Activated CD4-positive, alpha-beta T cell treated with anti-CD3 and anti-CD28 coated beads, Interleukin-2, amount 50 U/mL, for 48 hours (primary cell): ENCODE data around the gene TPRN.
A peak's percentile ranks its signal among the peaks of the same experiment; 100 is the strongest.
"Not testable (repeated sequence)": the region's sequence is repeated elsewhere in the genome, so short reads cannot be mapped to it uniquely, and the experiment has no call there.

ENCODE experiments used
- DNase-seq, 2 experiments: peaks; one replicate each; pipeline ENCODE4 v3.0.0-alpha.2; 2020

The TPRN gene, protein sequence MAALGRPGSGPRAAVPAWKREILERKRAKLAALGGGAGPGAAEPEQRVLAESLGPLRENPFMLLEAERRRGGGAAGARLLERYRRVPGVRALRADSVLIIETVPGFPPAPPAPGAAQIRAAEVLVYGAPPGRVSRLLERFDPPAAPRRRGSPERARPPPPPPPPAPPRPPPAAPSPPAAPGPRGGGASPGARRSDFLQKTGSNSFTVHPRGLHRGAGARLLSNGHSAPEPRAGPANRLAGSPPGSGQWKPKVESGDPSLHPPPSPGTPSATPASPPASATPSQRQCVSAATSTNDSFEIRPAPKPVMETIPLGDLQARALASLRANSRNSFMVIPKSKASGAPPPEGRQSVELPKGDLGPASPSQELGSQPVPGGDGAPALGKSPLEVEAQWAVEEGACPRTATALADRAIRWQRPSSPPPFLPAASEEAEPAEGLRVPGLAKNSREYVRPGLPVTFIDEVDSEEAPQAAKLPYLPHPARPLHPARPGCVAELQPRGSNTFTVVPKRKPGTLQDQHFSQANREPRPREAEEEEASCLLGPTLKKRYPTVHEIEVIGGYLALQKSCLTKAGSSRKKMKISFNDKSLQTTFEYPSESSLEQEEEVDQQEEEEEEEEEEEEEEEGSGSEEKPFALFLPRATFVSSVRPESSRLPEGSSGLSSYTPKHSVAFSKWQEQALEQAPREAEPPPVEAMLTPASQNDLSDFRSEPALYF

GRCh38 chr9:137200311-137201204, at the start of gene TPRN:
Gene TPRN (minus strand): TSS chr9:137200741. CDS start chr9:137200711, 30 bp downstream.
- peak; percentile 99 for DNase-seq

DNA sequence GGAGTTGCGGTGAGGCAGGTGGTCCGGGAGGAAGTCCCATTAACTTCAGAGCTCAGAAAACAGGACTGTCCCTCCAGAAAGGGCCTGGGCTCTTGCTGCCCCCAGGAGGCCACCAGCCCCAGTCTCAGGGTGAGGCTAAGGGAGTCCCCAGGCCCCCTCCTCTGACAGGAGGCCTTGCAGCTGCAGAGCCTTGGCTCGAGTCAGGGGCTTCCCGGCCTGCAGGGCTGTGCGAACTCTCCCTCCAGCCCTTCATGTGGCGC, 47.3 kb upstream of the TPRN start:
- no peak for DNase-seq

- no peak for DNase-seq
Observed at GRCh38 chr9:137247135-137247915, 46.8 kb upstream of the TPRN start.

DNA sequence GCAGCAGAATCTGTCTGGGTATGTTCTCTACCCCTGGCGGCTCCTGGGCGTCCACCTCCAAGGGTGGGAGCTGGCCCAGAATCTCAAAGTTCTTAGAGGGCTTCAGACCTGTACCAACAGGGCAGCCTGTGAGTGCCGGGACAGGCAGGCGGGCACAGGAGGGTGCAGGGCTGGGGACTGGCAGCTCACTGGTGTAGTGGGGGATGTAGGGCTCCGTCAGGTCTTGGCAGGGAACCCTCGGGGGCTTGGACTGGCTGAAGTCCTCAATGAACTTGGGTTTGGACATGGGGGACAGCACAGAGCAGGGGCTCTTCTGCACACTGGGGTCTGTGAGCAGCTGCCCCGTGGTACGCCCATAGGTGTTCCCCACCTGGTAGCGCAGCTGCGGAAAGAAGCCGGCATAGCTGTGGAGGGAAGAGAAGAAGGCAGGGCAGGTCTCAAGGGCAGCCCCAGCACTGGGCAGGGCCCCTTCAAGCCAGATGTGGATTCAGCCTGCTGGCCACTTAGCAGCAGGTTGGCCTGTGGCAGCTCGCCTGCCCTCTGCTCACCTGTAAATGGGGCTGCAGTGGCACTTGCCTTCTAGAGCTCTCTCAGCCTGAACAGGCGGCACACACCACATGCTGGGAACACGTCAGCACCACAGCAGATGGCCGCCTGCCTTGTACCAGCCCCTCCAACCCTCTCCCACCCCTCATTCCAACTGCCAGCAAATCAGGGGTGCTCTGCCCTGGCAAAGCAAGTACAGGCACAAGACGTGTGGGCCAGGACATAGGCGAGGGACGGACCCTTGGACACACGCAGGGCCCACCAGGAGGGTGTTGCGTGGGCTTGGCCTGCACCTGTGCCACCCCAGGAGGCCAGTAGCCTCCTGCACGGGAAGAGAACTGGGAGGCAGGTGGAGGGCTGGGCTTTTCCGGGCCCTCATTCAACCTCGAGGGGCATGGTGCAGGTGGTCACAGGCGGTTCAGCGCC, 45.2 kb upstream of the TPRN start:
- DNase-seq, result no peak

DNA sequence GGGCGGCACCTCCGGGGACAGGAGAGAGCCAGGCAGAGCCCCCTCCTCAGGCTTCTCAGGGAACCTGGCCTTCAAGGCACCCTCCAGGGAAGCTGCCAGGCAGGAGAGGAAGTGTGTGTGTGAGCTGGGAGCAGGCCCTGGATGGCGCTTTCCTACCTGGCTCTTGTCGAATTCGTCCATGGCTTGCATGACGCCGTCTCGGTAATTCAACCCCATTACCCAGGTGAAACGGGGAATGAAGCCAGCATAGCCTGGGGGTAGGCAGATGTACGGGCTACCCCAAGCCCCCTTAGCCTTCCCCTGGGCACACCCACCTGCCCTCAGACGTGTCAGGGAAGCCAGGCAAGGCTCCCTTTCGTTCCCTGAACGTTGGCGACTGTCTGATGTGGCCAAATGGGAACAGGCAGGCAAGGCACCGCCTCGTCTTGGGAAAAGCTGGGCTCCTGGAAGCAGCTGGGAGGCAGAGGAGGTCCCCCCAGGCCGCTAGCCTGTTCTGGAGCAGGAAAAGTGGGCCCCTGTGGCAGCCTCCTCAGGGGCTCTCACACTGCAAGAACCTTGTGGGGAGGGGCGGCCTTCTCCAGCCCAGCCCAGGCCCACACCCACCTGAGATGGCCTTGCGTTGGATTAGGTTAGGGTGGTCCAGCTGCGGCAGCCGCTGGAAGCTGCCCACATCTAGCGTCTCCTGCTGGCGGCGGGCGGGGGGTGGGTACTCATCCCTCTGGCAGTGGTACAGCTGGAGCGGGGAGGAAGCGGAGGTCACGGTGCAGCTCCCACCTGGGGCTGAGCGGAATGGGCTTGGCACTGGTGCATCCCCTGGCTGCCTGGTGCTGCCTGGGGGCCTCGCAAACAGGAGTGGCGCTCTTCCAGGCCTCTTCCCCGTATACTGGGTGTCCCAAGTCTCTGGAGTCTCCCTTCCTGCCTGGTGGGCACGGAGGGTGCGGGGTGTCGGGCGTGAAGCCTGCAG, 44.2 kb upstream of the TPRN start:
- no peak for DNase-seq

- DNase-seq, result peak in 1 of 2 experiments; percentile 43
Observed at GRCh38 chr9:137243626-137244485, 43.3 kb upstream of the TPRN start.

DNA sequence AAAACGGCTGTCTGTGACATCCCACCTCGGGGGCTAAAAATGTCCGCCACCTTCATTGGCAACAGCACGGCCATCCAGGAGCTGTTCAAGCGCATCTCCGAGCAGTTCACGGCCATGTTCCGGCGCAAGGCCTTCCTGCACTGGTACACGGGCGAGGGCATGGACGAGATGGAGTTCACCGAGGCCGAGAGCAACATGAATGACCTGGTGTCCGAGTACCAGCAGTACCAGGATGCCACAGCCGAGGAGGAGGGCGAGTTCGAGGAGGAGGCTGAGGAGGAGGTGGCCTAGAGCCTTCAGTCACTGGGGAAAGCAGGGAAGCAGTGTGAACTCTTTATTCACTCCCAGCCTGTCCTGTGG, 42.7 kb upstream of the TPRN start:
- not testable (repeated sequence) for DNase-seq

DNA sequence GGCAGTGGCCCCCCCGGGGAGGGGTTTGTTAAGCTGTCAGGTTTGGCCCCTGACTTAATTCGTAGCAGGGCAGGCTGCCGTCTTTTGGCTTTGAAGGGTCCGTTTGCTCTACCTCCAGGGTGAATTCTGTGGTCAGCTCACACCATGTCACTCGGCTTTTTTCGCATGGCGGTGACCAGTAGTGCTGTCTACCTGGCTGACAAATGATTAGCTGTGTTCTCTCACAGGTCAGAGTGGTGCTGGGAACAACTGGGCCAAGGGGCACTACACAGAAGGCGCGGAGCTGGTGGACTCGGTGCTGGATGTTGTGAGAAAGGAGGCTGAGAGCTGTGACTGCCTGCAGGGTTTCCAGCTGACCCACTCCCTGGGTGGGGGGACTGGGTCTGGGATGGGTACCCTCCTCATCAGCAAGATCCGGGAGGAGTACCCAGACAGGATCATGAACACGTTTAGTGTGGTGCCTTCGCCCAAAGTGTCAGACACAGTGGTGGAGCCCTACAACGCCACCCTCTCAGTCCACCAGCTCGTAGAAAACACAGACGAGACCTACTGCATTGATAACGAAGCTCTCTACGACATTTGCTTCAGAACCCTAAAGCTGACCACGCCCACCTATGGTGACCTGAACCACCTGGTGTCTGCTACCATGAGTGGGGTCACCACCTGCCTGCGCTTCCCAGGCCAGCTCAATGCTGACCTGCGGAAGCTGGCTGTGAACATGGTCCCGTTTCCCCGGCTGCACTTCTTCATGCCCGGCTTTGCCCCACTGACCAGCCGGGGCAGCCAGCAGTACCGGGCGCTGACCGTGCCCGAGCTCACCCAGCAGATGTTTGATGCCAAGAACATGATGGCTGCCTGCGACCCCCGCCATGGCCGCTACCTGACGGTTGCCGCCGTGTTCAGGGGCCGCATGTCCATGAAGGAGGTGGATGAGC, 42.0 kb upstream of the TPRN start:
- DNase-seq, result no peak

DNA sequence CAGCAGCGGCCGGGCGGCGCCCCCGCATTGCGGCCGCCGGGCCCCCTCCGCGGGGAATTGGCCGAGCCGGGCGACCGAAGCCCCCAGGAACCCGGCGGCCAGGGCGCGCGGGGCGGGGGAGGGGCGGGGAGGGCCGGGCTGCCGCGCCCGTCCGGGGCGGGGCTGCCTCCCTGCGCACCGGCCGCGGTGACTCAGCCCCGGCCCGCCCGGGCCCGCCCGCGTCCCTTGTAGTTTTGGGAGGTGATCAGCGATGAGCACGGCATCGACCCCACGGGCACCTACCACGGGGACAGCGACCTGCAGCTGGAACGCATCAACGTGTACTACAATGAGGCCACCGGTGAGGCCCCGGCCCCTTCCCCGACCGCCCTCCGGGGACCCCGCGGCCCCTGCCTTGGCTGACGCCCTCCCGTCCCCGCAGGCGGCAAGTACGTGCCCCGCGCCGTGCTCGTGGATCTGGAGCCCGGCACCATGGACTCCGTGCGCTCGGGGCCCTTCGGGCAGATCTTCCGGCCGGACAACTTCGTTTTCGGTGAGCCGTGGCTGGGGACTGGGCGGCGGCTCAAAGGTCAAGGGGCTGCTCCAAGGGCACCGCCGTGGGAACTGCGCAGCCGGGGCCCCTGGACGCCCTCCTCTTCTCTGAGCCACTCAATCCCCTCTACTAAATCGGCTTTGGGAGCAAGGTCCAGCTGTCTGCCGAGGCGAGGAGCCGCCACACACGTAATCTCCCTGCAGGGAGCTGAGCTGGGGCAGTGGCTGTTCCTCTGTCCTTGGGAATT, 41.1 kb upstream of the TPRN start:
- DNase-seq, result peak; percentile 62 to 68

DNA sequence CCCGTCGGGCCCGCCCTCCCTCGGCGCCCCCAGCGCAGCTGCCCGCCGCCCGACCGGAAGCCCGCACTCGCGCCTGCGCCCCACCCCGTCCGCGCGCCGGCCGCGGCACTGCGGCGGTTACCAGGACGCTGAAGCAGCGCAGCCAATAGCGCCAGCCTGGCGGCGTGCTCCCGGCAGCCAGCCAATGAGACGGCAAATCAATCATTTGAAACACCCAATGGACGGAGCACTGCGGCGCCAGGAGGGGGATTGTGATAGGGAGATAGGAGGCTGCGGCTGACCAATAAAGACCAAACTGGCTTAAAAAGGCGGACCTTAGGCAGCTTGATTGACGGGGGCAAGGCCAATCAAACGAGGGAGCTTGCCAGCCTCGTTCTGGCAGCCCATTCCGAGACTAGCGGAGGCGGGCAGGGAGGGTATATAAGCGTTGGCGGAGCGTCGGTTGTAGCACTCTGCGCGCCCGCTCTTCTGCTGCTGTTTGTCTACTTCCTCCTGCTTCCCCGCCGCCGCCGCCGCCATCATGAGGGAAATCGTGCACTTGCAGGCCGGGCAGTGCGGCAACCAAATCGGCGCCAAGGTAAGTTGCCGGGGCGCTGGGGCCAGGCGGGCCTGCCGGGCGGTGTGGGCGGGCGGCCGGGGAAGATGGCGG, 40.4 kb upstream of the TPRN start, which contains the start of gene TUBB4B:
Gene TUBB4B (plus strand): TSS at position 447 of the 649 bp plus-strand sequence. CDS start 74 bp downstream, at position 521.
- peak; percentile 95 to 97 for DNase-seq

- DNase-seq, result peak in 1 of 2 experiments; percentile 71
Observed at GRCh38 chr9:137240318-137240840, 39.8 kb upstream of the TPRN start.

DNA sequence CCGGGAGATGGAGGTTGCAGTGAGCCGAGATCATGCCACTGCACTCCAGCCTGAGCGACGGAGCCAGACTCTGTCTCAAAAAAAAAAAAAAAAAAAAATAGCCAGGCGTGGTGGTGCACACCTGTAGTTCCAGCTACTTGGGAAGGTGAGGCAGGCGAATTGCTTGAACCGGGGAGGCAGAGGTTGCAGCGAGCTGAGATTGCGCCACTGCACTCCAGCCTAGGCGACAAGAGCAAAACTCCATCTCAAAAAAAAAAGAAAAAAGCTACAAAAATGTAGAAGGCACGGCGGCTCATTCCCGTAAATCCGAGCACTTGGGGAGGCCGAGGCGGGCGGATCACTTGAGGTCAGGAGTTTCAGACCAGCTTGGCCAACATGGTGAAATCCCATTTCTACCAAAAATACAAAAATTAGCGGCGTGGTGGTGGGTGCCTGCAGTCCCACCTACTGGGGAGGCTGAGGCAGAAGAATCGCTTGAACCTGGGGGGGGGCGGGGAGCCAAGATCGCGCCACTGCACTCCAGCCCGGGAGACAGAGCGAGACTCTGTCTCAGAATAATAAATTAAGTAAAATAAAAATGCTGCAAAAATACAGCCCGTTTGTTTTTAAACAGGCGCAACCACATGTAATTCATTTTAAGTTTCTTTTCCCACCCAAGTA, 39.1 kb upstream of the TPRN start:
- DNase-seq, result not testable (repeated sequence)

DNA sequence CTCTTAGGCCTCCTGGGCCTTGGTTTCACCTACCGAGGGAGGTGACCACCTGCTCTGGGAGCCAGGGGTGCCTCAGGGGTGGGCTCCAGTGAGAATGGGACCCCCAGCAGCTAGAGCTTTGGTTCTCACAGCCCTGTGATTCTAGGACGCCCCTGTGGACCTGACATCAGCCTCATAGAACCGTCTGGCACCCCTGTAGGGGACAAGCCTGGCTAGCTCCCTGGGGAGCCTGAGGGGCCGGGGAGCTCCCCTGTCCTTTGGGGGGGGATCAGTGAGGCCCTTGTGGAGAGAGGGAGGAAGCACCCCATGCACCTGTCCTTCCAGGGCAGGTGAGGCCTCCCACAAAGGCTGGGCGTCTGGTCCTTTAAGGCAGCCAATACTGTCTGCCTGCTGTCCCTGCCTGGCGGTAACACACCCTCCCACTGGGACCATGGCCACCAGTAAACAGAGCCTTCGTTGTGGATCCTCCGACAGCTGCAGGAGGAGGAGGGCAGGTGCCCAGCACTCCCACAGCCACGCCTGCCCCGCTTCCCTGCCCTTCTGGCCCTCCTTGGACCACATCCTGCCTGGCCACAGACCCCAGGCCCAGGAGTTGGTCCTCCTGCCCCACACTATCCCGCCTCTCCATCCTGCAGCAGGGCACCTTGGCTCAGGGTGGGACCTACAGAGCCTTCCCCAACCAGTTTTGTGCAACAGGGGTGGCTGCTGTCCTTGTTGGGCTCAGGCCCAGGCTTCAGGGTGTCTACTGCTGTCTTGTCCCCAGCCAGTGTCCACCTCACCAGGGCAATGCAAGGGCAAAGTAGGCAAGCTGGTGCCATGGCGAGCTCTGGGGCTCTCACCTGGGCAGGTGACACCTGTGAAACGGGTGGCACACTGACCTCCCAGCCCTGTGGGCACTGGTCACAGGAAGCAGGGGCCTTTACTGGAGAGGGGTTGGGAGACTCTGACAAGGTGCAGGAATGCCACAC, 37.5 kb upstream of the TPRN start:
- DNase-seq, result no peak

DNA sequence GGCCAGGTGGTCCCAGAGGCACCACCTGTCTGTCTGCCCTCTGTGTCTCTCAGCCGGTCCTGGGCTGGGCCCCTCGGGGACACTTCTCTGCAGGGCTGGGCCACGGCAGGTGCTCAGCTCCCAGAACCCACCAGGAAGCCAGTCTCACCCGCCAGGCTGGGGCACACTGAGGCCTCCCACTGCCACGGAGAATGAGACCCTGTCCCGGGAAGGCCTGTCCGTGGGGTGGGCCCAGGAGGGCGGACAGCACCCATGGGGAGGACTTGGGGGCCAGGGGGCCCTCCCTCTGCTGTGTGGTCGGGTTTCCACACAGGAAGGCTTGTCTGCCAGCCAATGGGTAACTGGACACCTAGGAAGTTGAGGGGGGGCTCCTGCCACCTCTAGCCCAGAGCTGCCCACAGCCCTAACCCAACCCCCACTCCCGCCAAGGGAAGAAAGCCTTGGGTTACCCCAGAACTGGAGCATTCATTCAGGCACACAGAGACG, 36.4 kb upstream of the TPRN start:
- DNase-seq, result no peak
